Stimulated activated CD4-positive, alpha-beta T cell treated with anti-CD3 and anti-CD28 coated beads, TNF-alpha, amount 100 ng/mL, for 4 hours (primary cell): Measurements from ENCODE around the gene ACTBL2.

Experiments
- DNase-seq, 3 experiments: peaks; one replicate each; pipeline ENCODE4 v3.0.0-alpha.2; 2020; ENCODE audit warnings: low read depth in 3 of 3

ACTBL2 gene

GRCh38 chr5:57448751-57449150 is 33.9 kb downstream of the ACTBL2 start:
- DNase-seq = no peak

- DNase-seq = no peak
These were observed 34.3 kb downstream of the ACTBL2 start for GRCh38 chr5:57448287-57448686.

- DNase-seq = no peak
These were observed 35.0 kb downstream of the ACTBL2 start for GRCh38 chr5:57447658-57448057.

GRCh38 chr5:57446966-57447365 is 35.6 kb downstream of the ACTBL2 start:
- no peak for DNase-seq

GRCh38 chr5:57445705-57446037 is 36.9 kb downstream of the ACTBL2 start:
- no peak for DNase-seq

- DNase-seq = no peak
These were observed 37.5 kb downstream of the ACTBL2 start for GRCh38 chr5:57445006-57445704.

GRCh38 chr5:57442080-57442839 is 40.4 kb downstream of the ACTBL2 start:
- DNase-seq = no peak

- DNase-seq = no peak
These were observed 41.1 kb downstream of the ACTBL2 start for GRCh38 chr5:57441557-57441956.

- no peak for DNase-seq
These were observed 43.0 kb downstream of the ACTBL2 start for GRCh38 chr5:57439601-57440000.

- no peak for DNase-seq
These were observed 44.4 kb downstream of the ACTBL2 start for GRCh38 chr5:57437976-57438805.

GRCh38 chr5:57436586-57436985 is 46.0 kb downstream of the ACTBL2 start:
- no peak for DNase-seq

GRCh38 chr5:57435701-57436134 is 46.9 kb downstream of the ACTBL2 start:
- DNase-seq = no peak

- DNase-seq = no peak
These were observed 47.9 kb downstream of the ACTBL2 start for GRCh38 chr5:57434683-57435082.

- DNase-seq = no peak
These were observed 48.4 kb downstream of the ACTBL2 start for GRCh38 chr5:57434227-57434640.

GRCh38 chr5:57432876-57433275 is 49.7 kb downstream of the ACTBL2 start:
- no peak for DNase-seq

GRCh38 chr5:57431759-57432158 is 50.9 kb downstream of the ACTBL2 start:
- DNase-seq = no peak
